ENCODE data around the gene LCE1E. TPM values are rescaled to one million over a fixed set of nuclear protein-coding genes. Genes with fewer than 3 reads are reported as not detected.
A peak's percentile ranks its signal among the peaks of the same experiment; 100 is the strongest.

LCE1E gene
- polyA plus RNA-seq, 4 donors, result not detected

DNA sequence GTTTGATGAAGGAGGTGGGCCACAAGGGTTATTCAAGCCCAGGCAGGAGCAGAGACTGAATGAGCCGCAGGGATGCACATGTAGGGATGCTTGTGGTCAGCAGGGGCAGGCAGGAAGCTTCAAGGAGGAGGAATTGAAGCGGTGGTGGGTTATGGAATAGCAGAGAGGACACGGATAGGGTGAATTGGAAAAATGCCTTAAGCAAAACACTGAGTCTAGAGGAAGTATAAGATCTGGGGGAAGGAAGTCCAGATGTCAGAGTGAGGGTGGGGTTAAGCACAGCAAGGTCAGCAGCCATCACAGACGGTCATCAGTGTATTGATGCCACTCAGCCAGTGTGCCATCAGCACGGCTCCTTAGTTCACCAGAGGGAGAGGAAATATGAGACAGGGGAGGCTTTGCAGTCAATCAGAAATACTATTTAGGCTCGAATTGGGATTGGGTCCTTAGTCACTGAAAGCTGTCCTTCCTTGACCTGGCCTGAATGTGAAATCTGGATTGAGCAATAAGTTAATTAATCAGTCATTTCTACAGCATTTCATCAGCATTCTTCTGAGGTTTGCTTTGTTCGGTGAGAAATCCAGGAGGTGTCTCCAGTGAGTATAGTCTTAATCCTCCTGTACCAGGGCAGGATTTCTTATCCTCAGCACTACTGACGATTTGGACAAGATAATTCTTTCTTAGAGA is 17.1 kb upstream of the LCE1E start:
- Histone ChIP-seq H3K4me1 (ENCODE audit: control insufficient read depth in 3 of 3, insufficient read depth in 2 of 3, low read depth in 1 of 3, low read length in 2 of 3) (no peaks in the 10 kb centered on the region), H3K36me3 (ENCODE audit: control insufficient read depth in 3 of 3, insufficient read depth in 2 of 3, low read depth in 1 of 3, low read length in 3 of 3) (no peaks in the 10 kb centered on the region), H3K27ac (ENCODE audit: low read depth in 1 of 3, low read length in 2 of 3) (no peak overlapping the region), H3K9me3 (ENCODE audit: control insufficient read depth in 2 of 2, insufficient read depth in 1 of 2, low read depth in 1 of 2, low read length in 1 of 2) (no peaks in the 10 kb centered on the region), H3K4me3 (ENCODE audit: low read depth in 1 of 3, low read length in 3 of 3) (no peak overlapping the region), H3K27me3 (ENCODE audit: control insufficient read depth in 3 of 3, insufficient read depth in 3 of 3, low read length in 3 of 3) (no peaks in the 10 kb centered on the region)
- no peak for FAIRE-seq
- 45 to 53% (median 50%) methylated on average over 8 of the region's 8 CpGs for WGBS, 3 donors
- DNase-seq, result no peak

DNA sequence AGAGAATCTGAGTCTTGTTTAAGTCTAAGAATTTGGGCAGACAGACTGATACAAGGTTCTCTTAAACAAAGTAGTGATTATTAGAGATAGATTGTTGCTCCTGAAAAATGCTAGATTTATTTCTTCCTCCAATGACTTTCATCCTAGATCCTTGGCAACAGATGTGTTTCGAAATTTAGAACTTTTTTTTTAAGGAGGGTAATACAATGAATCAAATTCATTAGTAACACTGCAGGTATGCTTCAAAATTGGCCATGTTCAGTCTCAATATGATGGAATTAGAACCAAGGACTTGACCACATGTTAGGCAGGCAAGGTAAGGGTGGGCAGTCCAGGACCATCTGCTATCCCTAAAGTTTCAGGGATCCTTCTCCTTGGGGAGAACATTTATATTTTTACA is 15.6 kb upstream of the LCE1E start:
- H3K4me3 ChIP-seq (ENCODE audit: low read depth in 1 of 3, low read length in 3 of 3), result no peak overlapping the region
- no peaks in the 10 kb centered on the region for H3K9me3 ChIP-seq (ENCODE audit: control insufficient read depth in 2 of 2, insufficient read depth in 1 of 2, low read depth in 1 of 2, low read length in 1 of 2)
- no peaks in the 10 kb centered on the region for H3K4me1 ChIP-seq (ENCODE audit: control insufficient read depth in 3 of 3, insufficient read depth in 2 of 3, low read depth in 1 of 3, low read length in 2 of 3)
- H3K27ac ChIP-seq (ENCODE audit: low read depth in 1 of 3, low read length in 2 of 3), result no peak overlapping the region
- DNase-seq (no peak), FAIRE-seq (no peak)
- H3K27me3 ChIP-seq (ENCODE audit: control insufficient read depth in 3 of 3, insufficient read depth in 3 of 3, low read length in 3 of 3), result no peaks in the 10 kb centered on the region
- no peaks in the 10 kb centered on the region for H3K36me3 ChIP-seq (ENCODE audit: control insufficient read depth in 3 of 3, insufficient read depth in 2 of 3, low read depth in 1 of 3, low read length in 3 of 3)
- WGBS, 3 donors, result 58 to 75% (median 69%) methylated on average over 1 of the region's 1 CpG

DNA sequence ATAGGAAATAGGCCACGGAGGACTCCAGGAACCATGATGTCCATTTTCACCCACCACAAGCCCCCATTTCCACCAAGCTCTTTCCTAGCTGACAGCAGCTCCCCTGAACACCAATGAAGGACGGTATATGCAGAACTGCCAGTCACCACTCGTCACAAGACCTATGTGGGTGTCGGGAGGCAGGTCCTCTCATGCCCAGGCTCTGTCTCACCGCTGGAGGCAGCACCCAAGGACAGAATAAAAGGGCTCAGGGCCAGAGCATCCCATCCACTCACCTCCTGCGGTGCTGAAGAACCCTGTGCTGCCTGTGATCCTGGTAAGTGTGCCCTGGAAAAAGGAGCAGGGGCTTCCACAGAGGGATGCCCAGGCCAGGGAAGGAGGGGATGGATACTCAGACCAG is 11.2 kb upstream of the LCE1E start, which contains the start of gene LCE1F:
LCE1F (plus strand) TSS at position 266 of the 400 bp plus-strand sequence. CDS start 1,232 bp downstream, outside the sequence.
- 65 to 69% (median 68%) methylated on average over 6 of the region's 6 CpGs for WGBS, 3 donors
- H3K9me3 ChIP-seq (ENCODE audit: control insufficient read depth in 2 of 2, insufficient read depth in 1 of 2, low read depth in 1 of 2, low read length in 1 of 2), result no peaks in the 10 kb centered on the region
- H3K27ac ChIP-seq (ENCODE audit: low read depth in 1 of 3, low read length in 2 of 3), result no peak within 1 kb of the TSS
- H3K4me3 ChIP-seq (ENCODE audit: low read depth in 1 of 3, low read length in 3 of 3), result no peak within 1 kb of the TSS
- H3K27me3 ChIP-seq (ENCODE audit: control insufficient read depth in 3 of 3, insufficient read depth in 3 of 3, low read length in 3 of 3), result no peaks in the 10 kb centered on the region
- no peaks in the 10 kb centered on the region for H3K36me3 ChIP-seq (ENCODE audit: control insufficient read depth in 3 of 3, insufficient read depth in 2 of 3, low read depth in 1 of 3, low read length in 3 of 3)
- DNase-seq (no peak), FAIRE-seq (no peak)
- H3K4me1 ChIP-seq (ENCODE audit: control insufficient read depth in 3 of 3, insufficient read depth in 2 of 3, low read depth in 1 of 3, low read length in 2 of 3), result no peaks in the 10 kb centered on the region

DNA sequence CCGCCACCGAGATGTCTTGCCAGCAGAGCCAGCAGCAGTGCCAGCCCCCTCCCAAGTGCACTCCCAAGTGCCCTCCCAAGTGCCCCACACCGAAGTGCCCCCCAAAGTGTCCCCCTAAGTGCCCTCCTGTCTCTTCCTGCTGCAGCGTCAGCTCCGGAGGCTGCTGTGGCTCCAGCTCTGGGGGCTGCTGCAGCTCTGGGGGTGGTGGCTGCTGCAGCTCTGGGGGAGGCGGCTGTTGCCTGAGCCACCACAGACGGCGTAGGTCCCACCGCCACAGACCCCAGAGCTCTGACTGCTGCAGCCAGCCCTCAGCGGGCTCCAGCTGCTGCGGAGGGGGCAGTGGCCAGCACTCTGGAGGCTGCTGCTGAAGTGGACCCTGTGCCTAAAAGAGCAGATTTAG is 9.7 kb upstream of the LCE1E start:
- no peaks in the 10 kb centered on the region for H3K4me1 ChIP-seq (ENCODE audit: control insufficient read depth in 3 of 3, insufficient read depth in 2 of 3, low read depth in 1 of 3, low read length in 2 of 3)
- no peaks in the 10 kb centered on the region for H3K9me3 ChIP-seq (ENCODE audit: control insufficient read depth in 2 of 2, insufficient read depth in 1 of 2, low read depth in 1 of 2, low read length in 1 of 2)
- no peaks in the 10 kb centered on the region for H3K27me3 ChIP-seq (ENCODE audit: control insufficient read depth in 3 of 3, insufficient read depth in 3 of 3, low read length in 3 of 3)
- 84 to 88% (median 84%) methylated on average over 11 of the region's 11 CpGs for WGBS, 3 donors
- no peak overlapping the region for H3K27ac ChIP-seq (ENCODE audit: low read depth in 1 of 3, low read length in 2 of 3)
- no peak overlapping the region for H3K4me3 ChIP-seq (ENCODE audit: low read depth in 1 of 3, low read length in 3 of 3)
- FAIRE-seq (no peak), DNase-seq (no peak)
- H3K36me3 ChIP-seq (ENCODE audit: control insufficient read depth in 3 of 3, insufficient read depth in 2 of 3, low read depth in 1 of 3, low read length in 3 of 3), result no peaks in the 10 kb centered on the region

DNA sequence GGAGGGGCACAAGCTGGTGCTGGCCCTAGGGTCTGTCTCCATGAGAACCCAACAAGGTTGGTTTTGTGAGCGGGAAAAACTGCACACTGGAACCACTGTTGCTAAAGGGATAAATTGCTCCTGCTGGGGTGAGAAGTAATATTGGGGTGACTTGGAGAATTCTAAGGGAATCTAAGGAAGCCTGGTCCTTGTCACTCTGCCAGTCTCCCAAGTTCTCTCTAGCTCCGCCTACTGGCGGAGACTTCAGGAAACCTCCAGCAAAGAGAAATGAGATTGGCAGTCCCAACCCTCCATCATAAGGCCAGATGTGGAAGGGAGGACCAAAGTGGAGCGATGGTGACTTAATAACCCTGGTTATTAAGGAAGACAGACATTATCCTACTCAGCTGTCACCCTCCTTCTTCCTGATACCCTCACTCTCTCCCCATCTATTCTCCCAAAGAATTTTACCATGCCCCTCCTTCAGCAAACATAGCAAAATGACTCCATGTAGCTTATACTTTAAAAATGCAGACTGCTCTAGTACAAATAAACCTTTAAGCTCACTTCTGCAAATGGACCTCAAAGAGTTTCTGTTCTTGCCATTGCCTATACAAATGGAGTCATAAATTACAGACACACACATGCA is 8.4 kb upstream of the LCE1E start:
- Histone ChIP-seq H3K27ac (ENCODE audit: low read depth in 1 of 3, low read length in 2 of 3) (no peak overlapping the region), H3K4me1 (ENCODE audit: control insufficient read depth in 3 of 3, insufficient read depth in 2 of 3, low read depth in 1 of 3, low read length in 2 of 3) (no peaks in the 10 kb centered on the region), H3K4me3 (ENCODE audit: low read depth in 1 of 3, low read length in 3 of 3) (no peak overlapping the region), H3K9me3 (ENCODE audit: control insufficient read depth in 2 of 2, insufficient read depth in 1 of 2, low read depth in 1 of 2, low read length in 1 of 2) (no peaks in the 10 kb centered on the region), H3K27me3 (ENCODE audit: control insufficient read depth in 3 of 3, insufficient read depth in 3 of 3, low read length in 3 of 3) (no peaks in the 10 kb centered on the region), H3K36me3 (ENCODE audit: control insufficient read depth in 3 of 3, insufficient read depth in 2 of 3, low read depth in 1 of 3, low read length in 3 of 3) (no peaks in the 10 kb centered on the region)
- no peak for FAIRE-seq
- DNase-seq, result peak; percentile 13 to 20
- WGBS, 3 donors, result 40 to 63% (median 54%) methylated on average over 4 of the region's 4 CpGs

DNA sequence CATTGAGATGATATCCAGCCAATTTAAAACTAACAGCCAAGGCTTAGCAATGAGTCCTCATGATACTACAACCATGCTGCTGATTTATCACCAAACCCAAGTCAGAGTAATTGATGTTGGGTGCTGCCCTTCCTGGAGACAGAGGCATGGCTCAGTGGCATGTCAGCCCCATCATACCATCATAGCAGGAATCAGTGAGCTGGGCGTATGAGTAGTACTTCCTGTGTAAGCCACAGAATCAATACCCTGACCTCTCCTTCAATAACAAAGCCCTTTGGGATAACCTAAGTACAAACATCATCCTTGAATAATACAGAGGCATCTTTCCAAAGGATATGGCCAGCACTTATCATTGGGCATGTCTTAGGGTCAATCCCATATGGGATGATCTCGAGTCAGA is 3.0 kb upstream of the LCE1E start:
- Histone ChIP-seq H3K27me3 (ENCODE audit: control insufficient read depth in 3 of 3, insufficient read depth in 3 of 3, low read length in 3 of 3) (no peaks in the 10 kb centered on the region), H3K4me3 (ENCODE audit: low read depth in 1 of 3, low read length in 3 of 3) (no peak overlapping the region), H3K36me3 (ENCODE audit: control insufficient read depth in 3 of 3, insufficient read depth in 2 of 3, low read depth in 1 of 3, low read length in 3 of 3) (no peaks in the 10 kb centered on the region), H3K27ac (ENCODE audit: low read depth in 1 of 3, low read length in 2 of 3) (no peak overlapping the region), H3K4me1 (ENCODE audit: control insufficient read depth in 3 of 3, insufficient read depth in 2 of 3, low read depth in 1 of 3, low read length in 2 of 3) (no peaks in the 10 kb centered on the region), H3K9me3 (ENCODE audit: control insufficient read depth in 2 of 2, insufficient read depth in 1 of 2, low read depth in 1 of 2, low read length in 1 of 2) (no peaks in the 10 kb centered on the region)
- DNase-seq, result no peak
- FAIRE-seq, result no peak
- 45 to 65% (median 46%) methylated on average over 2 of the region's 2 CpGs for WGBS, 3 donors

DNA sequence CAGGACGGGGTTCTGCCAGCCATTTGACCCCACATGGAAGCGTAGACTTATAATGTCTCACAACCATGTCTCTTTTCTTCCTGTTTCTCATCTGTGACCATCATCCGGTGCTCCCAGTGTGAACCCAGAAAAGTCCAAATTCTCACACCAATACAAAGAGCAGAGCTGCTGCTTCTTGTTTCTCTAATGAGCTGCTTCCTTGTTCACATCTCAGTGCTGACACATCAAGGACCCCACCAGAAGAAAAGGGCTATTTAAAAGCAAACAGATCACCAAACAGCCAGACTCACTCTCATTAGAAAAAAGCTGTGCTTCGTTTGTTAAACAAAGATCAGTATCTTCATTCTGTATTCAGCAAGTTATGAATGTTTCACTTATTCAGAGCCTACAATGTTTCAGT is 9.6 kb downstream of the LCE1E start:
- Histone ChIP-seq H3K4me1 (ENCODE audit: control insufficient read depth in 3 of 3, insufficient read depth in 2 of 3, low read depth in 1 of 3, low read length in 2 of 3) (no peaks in the 10 kb centered on the region), H3K27me3 (ENCODE audit: control insufficient read depth in 3 of 3, insufficient read depth in 3 of 3, low read length in 3 of 3) (no peaks in the 10 kb centered on the region), H3K9me3 (ENCODE audit: control insufficient read depth in 2 of 2, insufficient read depth in 1 of 2, low read depth in 1 of 2, low read length in 1 of 2) (no peaks in the 10 kb centered on the region), H3K27ac (ENCODE audit: low read depth in 1 of 3, low read length in 2 of 3) (no peak overlapping the region), H3K4me3 (ENCODE audit: low read depth in 1 of 3, low read length in 3 of 3) (no peak overlapping the region), H3K36me3 (ENCODE audit: control insufficient read depth in 3 of 3, insufficient read depth in 2 of 3, low read depth in 1 of 3, low read length in 3 of 3) (no peaks in the 10 kb centered on the region)
- DNase-seq, result no peak
- FAIRE-seq, result no peak
- 54 to 65% (median 58%) methylated on average over 4 of the region's 4 CpGs for WGBS, 3 donors

DNA sequence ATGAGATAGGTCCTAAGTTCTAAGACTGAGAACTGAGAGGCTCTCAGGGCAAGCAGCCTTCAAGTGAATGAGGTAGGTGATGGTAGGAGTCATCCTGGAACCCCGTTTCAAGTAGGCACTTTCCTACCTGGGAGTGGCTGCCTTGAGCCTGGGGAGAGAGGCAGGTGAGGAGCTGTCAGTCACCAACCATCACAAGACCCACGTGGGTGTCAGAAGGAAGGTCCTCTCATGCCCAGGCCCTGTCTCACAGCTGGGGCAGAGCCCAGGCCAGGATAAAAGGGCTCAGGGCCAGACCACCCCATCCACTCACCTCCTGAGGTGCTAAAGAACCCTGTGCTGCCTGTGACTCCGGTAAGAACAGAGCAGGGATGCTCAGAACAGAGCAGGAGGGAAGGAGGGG is 10.4 kb downstream of the LCE1E start, which contains the start of gene LCE1D:
LCE1D (plus strand) TSS at position 301 of the 400 bp plus-strand sequence. CDS start 1,074 bp downstream, outside the sequence.
- H3K4me3 ChIP-seq (ENCODE audit: low read depth in 1 of 3, low read length in 3 of 3), result no peak within 1 kb of the TSS
- H3K27me3 ChIP-seq (ENCODE audit: control insufficient read depth in 3 of 3, insufficient read depth in 3 of 3, low read length in 3 of 3), result no peaks in the 10 kb centered on the region
- WGBS, 3 donors, result 28 to 40% (median 36%) methylated on average over 3 of the region's 3 CpGs
- no peaks in the 10 kb centered on the region for H3K4me1 ChIP-seq (ENCODE audit: control insufficient read depth in 3 of 3, insufficient read depth in 2 of 3, low read depth in 1 of 3, low read length in 2 of 3)
- no peak for DNase-seq
- no peaks in the 10 kb centered on the region for H3K9me3 ChIP-seq (ENCODE audit: control insufficient read depth in 2 of 2, insufficient read depth in 1 of 2, low read depth in 1 of 2, low read length in 1 of 2)
- FAIRE-seq, result no peak
- H3K36me3 ChIP-seq (ENCODE audit: control insufficient read depth in 3 of 3, insufficient read depth in 2 of 3, low read depth in 1 of 3, low read length in 3 of 3), result no peaks in the 10 kb centered on the region
- H3K27ac ChIP-seq (ENCODE audit: low read depth in 1 of 3, low read length in 2 of 3), result no peak within 1 kb of the TSS

All from small intestine (tissue), 7 donors.